Bronchial epithelial cell (primary cell): ENCODE results near the gene PHACTR1. TPM values are rescaled to one million over a fixed set of nuclear protein-coding genes. Genes with fewer than 3 reads are reported as not detected.

ENCODE experiments used
- DNase-seq: peaks from one replicate; pipeline ENCODE4 v3.0.0-alpha.2; 2010; ENCODE audit warnings: low read depth
- FAIRE-seq: peaks from 2 replicates; lab custom pipeline; 2011; peaks lifted over from hg19 to GRCh38; lab: Jason Lieb, UNC
- H3K27me3 ChIP-seq: 2 replicates; pipeline ENCODE4 v1.5.1; 2011; ENCODE audit warnings: low read length; ENCODE audit not compliant: control insufficient read depth, insufficient read depth
- H3K36me3 ChIP-seq: 2 replicates; pipeline ENCODE4 v1.5.1; 2011; ENCODE audit warnings: low read length; ENCODE audit not compliant: control insufficient read depth, insufficient read depth
- H3K4me3 ChIP-seq: 2 replicates; pipeline ENCODE4 v1.5.1; 2011; ENCODE audit warnings: mild to moderate bottlenecking, low read depth, low read length, control low read depth
- total RNA-seq: library from RNA; depleted of rRNA; stranded (reverse); fragments of >200 nt; gene quantifications from 2 replicates; pipeline ENCODE4 v1.2.1, GENCODE V29; 2014
- TF ChIP-seq, protein P1 (sequence below): IDR thresholded peaks from 2 replicates; pipeline ENCODE4 v1.5.1; 2011; ENCODE audit warnings: mild to moderate bottlenecking, moderate library complexity, low read length, control low read depth, inconsistent platforms; ENCODE audit not compliant: insufficient read depth, severe bottlenecking

PHACTR1 gene
- total RNA-seq, 1 donor from 2014 or later: under 0.01 TPM

DNA sequence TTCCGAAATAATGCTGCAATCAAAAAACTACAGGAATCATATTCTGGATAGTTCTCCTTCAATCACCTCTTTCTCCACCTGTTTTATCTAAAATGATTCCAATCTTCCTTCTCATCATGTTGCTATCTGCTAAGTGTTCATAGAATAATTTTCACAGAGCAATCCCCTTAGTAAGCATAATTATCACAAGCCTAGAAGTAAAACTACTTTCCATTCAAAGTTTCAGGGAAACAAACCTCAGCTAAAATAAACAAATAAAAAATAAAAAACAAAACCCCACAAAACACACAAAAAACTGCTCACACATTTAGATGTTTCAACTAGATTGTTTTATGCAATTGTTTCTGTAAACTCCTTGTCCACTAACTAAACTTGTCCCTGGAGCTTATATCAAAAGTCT lies 291.2 kb downstream of the PHACTR1 start:
- FAIRE-seq (no peak), DNase-seq (no peak)
- Histone ChIP-seq H3K4me3 (no peak overlapping the region), H3K36me3 (no peaks in the 10 kb centered on the region), H3K27me3 (peaks cover under 1% of the 10 kb centered on the region)
- TF ChIP-seq, protein P1, sequence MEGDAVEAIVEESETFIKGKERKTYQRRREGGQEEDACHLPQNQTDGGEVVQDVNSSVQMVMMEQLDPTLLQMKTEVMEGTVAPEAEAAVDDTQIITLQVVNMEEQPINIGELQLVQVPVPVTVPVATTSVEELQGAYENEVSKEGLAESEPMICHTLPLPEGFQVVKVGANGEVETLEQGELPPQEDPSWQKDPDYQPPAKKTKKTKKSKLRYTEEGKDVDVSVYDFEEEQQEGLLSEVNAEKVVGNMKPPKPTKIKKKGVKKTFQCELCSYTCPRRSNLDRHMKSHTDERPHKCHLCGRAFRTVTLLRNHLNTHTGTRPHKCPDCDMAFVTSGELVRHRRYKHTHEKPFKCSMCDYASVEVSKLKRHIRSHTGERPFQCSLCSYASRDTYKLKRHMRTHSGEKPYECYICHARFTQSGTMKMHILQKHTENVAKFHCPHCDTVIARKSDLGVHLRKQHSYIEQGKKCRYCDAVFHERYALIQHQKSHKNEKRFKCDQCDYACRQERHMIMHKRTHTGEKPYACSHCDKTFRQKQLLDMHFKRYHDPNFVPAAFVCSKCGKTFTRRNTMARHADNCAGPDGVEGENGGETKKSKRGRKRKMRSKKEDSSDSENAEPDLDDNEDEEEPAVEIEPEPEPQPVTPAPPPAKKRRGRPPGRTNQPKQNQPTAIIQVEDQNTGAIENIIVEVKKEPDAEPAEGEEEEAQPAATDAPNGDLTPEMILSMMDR: no peak

DNA sequence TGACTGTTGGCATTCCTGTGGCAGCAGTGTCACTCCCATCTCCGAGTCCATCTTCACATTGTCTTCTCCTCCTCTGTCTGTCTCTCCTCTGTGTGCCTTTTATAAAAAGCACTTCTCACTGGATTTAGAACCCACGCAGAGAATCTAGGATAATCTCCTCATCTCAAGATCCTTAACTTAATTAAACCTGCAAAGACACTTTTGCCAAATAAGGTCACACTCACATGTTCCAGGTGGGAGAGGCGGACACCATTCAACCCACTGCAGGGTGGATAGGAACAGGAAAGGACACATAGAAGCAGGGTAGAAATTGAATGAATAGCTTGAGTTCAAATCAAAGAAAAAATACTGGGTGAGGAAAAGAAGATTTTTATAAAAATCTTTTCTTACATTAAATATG lies 292.5 kb downstream of the PHACTR1 start:
- H3K4me3 ChIP-seq: no peak overlapping the region
- TF ChIP-seq, protein P1: no peak
- DNase-seq: no peak
- no peak for FAIRE-seq
- H3K36me3 ChIP-seq: no peaks in the 10 kb centered on the region
- peaks cover 8% of the 10 kb centered on the region for H3K27me3 ChIP-seq

DNA sequence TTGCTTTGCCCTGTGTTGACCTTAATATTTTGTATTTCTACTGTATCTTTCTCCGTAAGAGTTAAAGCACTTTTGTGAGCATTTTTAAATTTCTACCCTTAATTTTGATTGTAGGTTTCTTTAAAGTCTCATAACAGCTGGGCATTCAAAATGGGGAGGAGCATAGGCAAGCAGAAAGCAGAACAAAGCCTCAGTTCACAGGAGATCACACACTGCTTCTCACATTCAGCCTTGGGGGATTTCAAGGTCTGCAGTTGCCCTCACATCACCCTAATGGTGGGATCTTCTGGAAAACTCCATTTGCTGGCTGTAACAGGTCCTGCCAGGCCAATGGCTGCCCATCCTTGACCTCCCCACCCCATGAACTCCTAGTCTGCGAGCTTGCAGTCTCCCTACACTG lies 292.9 kb downstream of the PHACTR1 start:
- DNase-seq (no peak), FAIRE-seq (no peak)
- Histone ChIP-seq H3K36me3 (no peaks in the 10 kb centered on the region), H3K27me3 (peaks cover 11% of the 10 kb centered on the region), H3K4me3 (no peak overlapping the region)
- TF ChIP-seq, protein P1: no peak

DNA sequence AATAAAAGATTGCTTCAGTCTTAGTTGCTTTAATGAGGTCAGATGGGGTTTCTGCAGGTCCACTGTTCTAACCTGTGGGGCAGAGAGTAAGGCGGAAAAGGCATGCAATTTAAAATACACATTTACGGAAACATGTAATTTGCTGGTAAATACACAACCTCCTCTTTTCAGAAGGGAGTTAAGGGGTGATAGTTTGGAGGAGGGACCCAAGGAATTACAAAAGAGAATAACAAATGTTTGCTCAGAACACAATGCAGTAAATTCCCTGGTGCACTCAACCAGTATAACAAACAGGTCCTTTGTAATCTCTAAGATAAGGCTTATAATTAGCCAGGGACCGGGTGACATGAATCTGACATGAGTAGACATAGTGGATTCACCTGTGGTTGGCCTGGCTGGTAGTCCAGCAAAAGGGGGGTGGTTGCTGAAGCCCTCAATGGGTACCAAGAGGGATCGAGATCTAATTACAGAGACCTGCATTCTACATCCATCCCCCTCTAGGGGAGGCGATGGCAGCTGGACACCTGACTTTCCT lies 295.1 kb downstream of the PHACTR1 start:
- FAIRE-seq (no peak), DNase-seq (no peak)
- TF ChIP-seq, protein P1: no peak
- H3K36me3 ChIP-seq: no peaks in the 10 kb centered on the region
- H3K4me3 ChIP-seq: no peak overlapping the region
- peaks cover 24% of the 10 kb centered on the region for H3K27me3 ChIP-seq

DNA sequence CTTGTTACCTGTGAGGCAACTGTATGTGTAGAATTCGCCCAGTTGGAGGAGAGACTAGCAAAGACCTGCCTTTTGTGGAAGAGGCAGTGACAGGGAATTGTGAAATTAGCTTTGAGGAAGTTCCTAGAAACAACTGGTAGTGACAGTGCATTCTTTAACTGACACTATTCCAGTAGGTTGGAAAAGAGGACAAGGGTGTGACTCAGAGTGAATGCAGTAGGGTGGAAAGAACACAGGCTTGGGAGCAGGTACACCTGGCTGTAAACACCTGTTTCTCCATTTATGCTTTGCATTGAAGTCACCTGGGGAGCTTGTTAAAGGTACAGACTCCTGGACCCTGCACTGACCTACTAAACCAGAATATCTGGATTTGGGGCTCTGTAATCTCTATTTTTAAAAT lies 295.7 kb downstream of the PHACTR1 start:
- H3K4me3 ChIP-seq: no peak overlapping the region
- H3K36me3 ChIP-seq: no peaks in the 10 kb centered on the region
- TF ChIP-seq, protein P1: no peak
- H3K27me3 ChIP-seq: peaks cover 24% of the 10 kb centered on the region
- FAIRE-seq (peak; percentile 88), DNase-seq (peak; percentile 87)

DNA sequence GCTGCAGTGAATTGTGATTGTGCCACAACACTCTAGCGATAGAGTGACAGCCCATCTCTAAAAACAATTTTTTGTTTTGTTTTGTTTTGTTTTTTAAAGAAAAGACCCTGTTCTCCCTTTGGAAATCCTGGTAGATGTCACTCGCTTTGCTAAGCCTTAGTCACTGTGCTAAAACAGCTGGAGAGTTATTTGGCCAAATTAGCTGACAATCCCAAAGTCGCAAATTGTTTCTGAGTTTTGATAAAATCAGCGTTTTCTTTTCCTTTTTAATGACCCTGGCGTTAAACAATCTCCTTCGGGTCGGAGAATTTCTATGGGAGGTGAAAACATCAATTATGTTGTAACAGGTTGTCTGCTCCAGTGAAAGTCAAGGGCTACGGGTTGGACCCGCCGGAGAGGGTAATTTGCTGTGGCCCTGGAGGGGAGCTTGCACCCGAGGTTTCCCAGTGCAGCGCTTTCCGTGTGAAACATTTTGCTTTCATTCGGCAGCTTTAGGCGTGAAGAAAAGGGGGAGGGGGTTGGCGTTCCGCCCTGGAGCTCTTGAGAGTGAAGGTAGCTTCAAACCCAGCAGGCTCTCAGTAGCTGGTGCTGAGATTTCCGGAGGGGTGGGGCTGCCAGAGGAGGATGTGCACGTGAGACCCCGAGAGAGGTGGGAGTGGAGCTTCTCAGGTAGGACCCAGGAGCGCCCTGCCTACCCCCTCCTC lies 296.6 kb downstream of the PHACTR1 start:
- Histone ChIP-seq H3K36me3 (no peaks in the 10 kb centered on the region), H3K27me3 (peaks cover 24% of the 10 kb centered on the region), H3K4me3 (peak overlapping the region; percentile 9)
- no peak for DNase-seq
- TF ChIP-seq, protein P1: no peak
- FAIRE-seq: no peak
